Skeletal muscle satellite cell (primary cell): ENCODE measurements around the gene PPT2.

Source experiments
- H3K27me3 ChIP-seq: 2 replicates; pipeline ENCODE4 v1.7.0; 2013; ENCODE audit warnings: low read length; ENCODE audit not compliant: control insufficient read depth, insufficient read depth
- H3K36me3 ChIP-seq: 2 replicates; pipeline ENCODE4 v1.7.0; 2013; ENCODE audit warnings: mild to moderate bottlenecking, control low read depth, low read length; ENCODE audit not compliant: insufficient read depth
- H3K4me1 ChIP-seq: 2 replicates; pipeline ENCODE4 v1.7.0; 2013; ENCODE audit warnings: low read length; ENCODE audit not compliant: control insufficient read depth, insufficient read depth
- H3K4me2 ChIP-seq: 2 replicates; pipeline ENCODE4 v1.7.0; 2013; ENCODE audit warnings: mild to moderate bottlenecking, low read length
- H3K4me3 ChIP-seq: 2 replicates; pipeline ENCODE4 v1.7.0; 2013; ENCODE audit warnings: low read length
- H3K9ac ChIP-seq: 2 replicates; pipeline ENCODE4 v1.7.0; 2013; ENCODE audit warnings: mild to moderate bottlenecking, low read depth, low read length, moderate library complexity
- H3K9me3 ChIP-seq: replicated peaks from 2 replicates; pipeline ENCODE4 v1.7.0; 2013; ENCODE audit warnings: mild to moderate bottlenecking, control low read depth, low read length

Gene PPT2

DNA sequence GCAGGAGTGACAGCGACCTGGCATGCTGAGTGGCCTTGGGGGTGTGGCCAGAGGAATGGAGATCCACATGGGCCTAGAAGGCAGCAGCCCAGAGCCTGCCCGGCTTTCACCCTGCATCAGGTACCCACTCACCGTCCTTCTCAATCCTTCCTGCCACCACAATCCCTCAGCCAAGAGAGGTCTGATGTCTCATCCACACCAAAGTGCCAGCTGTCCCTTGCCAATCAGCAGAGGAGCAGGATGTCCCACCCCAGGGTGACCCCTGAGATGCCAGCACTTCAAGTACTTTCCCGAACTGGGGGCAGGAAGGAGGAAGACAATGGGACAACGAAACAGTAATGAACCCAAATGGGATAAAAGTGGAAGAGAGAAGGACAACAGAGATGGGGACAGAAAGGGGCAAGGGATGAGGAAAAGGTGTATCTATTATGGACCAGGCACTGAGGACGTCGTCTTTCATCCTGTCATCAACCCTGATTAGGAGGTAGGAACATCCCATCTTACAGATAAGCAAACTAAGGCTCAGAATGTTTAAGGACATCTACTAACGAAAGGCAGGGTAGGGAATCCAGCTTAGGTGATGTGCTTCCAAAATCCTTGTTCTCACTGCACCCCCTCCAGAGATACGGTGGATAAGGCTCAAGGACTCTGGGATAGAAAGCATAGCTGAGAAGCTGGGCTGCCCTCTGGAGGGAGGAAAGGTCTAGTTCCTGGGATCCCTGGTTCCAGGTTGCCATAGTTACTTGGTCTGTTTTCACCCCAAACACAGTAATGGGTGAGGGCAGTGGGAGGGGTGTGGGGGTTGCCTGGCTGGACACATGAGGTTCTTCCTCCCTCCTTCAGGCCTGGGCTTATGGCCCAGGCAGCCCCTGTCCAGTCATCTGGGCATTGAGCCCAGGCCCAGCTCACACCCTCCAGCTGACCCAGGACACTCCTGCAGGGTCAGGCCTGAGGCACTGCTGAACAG, 40.3 kb upstream of the PPT2 start:
- Histone ChIP-seq H3K4me1 (peaks cover 32% of the 10 kb centered on the region), H3K27me3 (peaks cover 19% of the 10 kb centered on the region), H3K4me3 (no peak overlapping the region), H3K36me3 (peaks cover 29% of the 10 kb centered on the region), H3K9me3 (no peaks in the 10 kb centered on the region), H3K9ac (peak overlapping the region; percentile 59), H3K4me2 (peak overlapping the region; percentile 33)

DNA sequence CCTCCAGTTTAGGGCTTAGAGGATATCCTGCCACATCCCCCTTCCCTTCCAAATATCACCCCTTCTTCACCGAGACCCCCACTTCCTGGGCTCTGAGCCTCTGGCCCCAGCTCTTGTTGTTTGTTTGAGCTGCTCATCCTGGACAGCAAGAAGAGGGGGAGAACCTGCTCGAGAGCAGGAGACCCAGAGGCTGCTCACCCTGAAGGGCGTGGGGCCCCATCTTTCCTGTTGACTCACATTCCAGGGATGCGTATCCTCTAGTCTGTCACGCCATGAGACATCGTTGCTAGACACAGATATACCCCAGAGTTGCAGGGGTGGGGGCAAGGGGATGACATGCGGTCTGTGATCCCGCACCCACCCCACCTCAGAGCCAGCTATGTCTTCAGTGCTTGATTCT, 39.1 kb upstream of the PPT2 start:
- H3K9me3 ChIP-seq, result no peaks in the 10 kb centered on the region
- H3K4me1 ChIP-seq, result peaks cover 30% of the 10 kb centered on the region
- peak overlapping the region; percentile 59 for H3K9ac ChIP-seq
- H3K27me3 ChIP-seq, result peaks cover 10% of the 10 kb centered on the region
- H3K36me3 ChIP-seq, result peaks cover 35% of the 10 kb centered on the region
- peak overlapping the region; percentile 63 for H3K4me2 ChIP-seq
- H3K4me3 ChIP-seq, result peak overlapping the region; percentile 33

DNA sequence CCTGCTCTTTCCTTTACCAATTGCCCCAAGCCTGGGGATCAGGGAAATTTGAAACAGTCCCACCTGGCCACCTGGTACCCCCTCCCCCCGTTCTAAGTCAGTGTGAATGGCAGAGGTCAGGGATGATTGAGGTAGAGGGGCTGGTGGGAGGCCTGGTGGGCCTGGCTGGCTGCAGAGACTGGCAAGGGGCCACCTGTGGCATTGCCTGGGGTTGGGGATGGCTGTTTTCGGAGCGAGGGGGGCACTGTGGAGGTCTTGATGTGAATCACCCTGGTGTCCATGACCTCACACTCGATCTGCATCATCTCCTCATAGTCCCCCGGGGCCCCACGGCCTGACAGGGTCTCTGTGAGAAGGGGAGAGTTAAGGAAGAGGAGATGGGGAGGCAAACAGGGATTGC, 38.3 kb upstream of the PPT2 start:
- no peak overlapping the region for H3K4me2 ChIP-seq
- H3K36me3 ChIP-seq, result peaks cover 39% of the 10 kb centered on the region
- peak overlapping the region; percentile 35 for H3K9ac ChIP-seq
- no peak overlapping the region for H3K4me3 ChIP-seq
- H3K27me3 ChIP-seq, result peaks cover 2% of the 10 kb centered on the region
- H3K9me3 ChIP-seq, result no peaks in the 10 kb centered on the region
- peaks cover 30% of the 10 kb centered on the region for H3K4me1 ChIP-seq

DNA sequence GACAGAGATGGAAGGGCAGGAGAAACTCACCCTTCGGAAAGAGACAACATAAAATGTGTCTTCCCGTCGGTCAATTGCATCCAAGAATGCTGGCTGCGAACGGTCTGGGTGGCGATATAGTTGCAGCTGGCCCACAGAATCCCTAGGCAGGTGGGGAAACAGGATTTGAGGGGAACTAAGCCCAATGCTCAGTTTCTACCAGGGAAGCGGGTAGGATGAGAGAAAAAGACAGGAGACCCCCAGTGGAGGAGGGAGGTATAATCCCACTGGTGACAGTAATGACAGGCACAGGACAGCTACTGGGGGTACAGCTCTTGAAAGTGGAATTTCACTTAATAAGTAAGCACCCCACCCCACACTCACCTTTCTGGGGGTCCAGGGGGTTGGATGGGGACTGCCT, 37.3 kb upstream of the PPT2 start:
- H3K9me3 ChIP-seq, result no peaks in the 10 kb centered on the region
- no peak overlapping the region for H3K9ac ChIP-seq
- H3K36me3 ChIP-seq, result peaks cover 44% of the 10 kb centered on the region
- H3K4me1 ChIP-seq, result peaks cover 30% of the 10 kb centered on the region
- no peak overlapping the region for H3K4me2 ChIP-seq
- no peaks in the 10 kb centered on the region for H3K27me3 ChIP-seq
- H3K4me3 ChIP-seq, result no peak overlapping the region

DNA sequence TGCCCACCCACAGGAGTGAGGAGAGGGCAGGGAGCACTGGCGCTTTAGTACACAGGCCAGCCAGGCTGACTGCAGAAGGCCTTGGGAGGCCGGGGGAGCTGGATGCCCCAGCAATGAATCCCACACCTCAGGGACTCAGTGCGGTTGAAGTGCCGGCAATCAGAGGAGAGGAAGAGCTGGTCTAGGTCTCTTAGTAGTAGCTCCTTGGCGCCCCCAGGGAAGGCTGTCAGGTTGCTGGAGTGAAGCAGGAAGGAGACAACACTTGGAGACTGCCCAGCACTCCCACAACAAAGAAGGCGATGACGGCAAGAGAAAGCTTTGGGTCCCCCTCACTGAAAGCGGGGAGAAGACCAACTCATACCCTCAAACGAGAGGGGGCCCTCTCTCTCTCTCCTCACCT, 36.5 kb upstream of the PPT2 start:
- Histone ChIP-seq H3K4me1 (peaks cover 30% of the 10 kb centered on the region), H3K9ac (no peak overlapping the region), H3K4me3 (no peak overlapping the region), H3K9me3 (no peaks in the 10 kb centered on the region), H3K36me3 (peaks cover 49% of the 10 kb centered on the region), H3K4me2 (no peak overlapping the region), H3K27me3 (no peaks in the 10 kb centered on the region)

DNA sequence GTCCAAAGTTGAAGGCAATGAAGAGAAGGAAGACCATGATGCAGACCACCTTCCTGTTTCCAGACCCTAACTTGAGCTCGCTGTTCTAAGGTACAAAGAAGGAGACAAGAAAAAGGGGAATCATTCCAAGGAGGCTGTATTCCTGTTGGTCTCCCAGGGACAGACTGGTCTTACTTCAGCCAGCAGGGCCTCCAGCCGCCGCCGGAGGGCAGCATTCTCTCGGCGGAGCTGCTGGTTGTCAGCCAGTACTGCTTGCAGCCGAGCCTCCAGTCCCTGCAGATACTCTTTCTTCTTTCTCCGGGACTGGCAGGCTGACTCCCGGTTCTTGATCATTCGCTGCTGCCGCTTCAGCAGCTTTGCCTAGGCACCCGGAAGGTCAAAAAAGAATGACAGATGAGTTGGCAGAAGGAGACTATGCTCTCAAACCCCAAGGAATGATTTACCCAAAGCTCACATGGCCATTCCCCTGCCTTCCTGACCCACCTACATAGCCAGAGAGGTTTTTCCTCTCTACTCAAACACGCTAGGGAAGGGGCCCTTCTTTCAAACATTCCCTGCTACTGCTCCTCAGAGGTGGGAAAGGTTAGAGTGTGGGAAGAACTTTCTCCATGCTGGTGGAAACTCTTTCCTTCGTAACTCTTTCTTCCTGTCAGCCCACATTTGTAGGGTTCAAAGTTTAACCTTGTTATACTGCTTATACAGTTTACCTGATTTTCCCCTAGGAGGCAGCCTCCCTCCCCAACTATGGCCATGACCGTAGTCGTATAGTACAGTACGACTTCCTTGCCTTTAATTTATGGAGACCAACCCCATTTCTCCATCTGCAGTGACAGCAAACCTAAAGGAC, 34.9 kb upstream of the PPT2 start:
- Histone ChIP-seq H3K27me3 (no peaks in the 10 kb centered on the region), H3K36me3 (peaks cover 54% of the 10 kb centered on the region), H3K9me3 (no peaks in the 10 kb centered on the region), H3K4me1 (peaks cover 21% of the 10 kb centered on the region), H3K4me2 (peak overlapping the region; percentile 40), H3K4me3 (no peak overlapping the region), H3K9ac (no peak overlapping the region)

DNA sequence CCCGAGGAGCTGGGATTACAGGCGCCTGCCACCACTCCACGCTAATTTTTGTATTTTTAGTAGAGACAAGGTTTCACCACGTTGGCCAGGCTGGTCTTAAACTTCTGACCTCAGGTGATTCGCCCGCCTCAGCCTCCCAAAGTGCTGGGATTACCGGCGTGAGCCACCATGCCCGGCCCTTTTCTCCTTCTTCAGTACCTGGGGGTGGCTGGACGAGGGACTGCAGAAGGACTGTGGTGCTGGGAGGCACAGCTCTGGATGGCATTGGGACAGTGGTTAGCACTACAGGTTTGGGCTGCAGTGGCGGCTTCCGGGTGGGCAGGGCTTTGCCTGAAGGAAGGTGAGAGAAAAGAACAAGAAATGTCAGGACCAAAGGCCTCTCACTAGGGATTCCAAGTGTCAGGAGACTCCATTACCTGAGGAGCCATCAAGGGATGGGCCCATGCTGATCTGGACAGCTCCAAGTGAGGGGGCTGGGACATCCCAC, 33.3 kb upstream of the PPT2 start:
- Histone ChIP-seq H3K4me2 (no peak overlapping the region), H3K27me3 (no peaks in the 10 kb centered on the region), H3K9me3 (no peaks in the 10 kb centered on the region), H3K4me3 (no peak overlapping the region), H3K36me3 (peaks cover 61% of the 10 kb centered on the region), H3K4me1 (peaks cover 5% of the 10 kb centered on the region), H3K9ac (no peak overlapping the region)

DNA sequence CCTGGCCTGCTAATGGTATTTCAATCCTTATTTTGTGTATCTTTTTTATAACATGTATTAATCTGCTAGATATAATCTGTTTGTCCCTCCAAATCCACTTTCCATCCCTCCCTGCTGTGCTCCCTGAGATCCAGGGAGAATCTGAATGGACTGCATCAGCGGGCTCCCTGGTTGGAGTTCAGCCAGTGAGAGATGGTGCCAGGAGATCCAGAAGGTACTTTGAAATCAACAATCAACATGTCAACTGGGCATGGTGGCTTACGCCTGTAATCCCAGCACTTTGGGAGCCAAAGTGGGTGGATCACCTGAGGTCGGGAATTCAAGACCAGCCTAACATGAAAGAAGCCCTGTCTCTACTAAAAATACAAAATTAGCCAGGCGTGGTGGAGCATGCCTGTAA, 30.3 kb upstream of the PPT2 start:
- peaks cover 44% of the 10 kb centered on the region for H3K36me3 ChIP-seq
- H3K4me3 ChIP-seq, result no peak overlapping the region
- H3K4me2 ChIP-seq, result no peak overlapping the region
- no peak overlapping the region for H3K9ac ChIP-seq
- H3K9me3 ChIP-seq, result no peaks in the 10 kb centered on the region
- no peaks in the 10 kb centered on the region for H3K27me3 ChIP-seq
- H3K4me1 ChIP-seq, result peaks cover 17% of the 10 kb centered on the region

DNA sequence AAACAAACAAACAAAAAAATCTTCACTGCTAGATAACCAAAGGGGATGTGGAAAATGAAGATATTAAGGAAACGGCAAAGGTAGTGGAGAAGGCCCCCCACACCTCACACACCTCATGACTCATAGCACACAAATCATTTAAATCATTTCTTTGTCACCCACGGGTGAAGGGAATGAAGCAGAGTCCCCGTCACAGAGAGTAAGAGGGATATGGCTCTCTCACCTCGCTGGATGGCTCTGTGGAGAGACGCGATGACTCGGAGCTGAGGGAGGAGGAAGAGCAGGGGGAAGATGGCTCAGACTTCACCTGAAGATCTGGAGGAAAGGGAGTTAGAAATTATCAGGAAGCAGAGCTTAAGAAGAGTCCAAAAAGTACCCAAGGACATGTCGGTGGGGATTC, 27.1 kb upstream of the PPT2 start:
- H3K9ac ChIP-seq, result peak overlapping the region; percentile 98

DNA sequence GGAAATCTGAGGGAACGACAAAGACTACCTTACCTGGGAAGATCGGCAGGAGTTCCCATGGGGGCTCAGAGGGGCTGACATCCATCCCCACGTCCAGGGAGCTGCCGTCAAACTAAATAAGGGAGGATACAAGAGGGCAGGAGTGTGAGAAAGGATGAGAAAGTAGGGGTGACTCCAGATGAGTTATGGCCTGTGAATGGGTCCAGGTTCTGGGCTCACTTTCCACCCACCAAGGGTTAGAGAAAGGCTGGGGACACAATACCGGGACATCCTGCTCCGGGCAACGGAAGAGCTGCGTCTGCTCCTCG, 26.6 kb upstream of the PPT2 start:
- Histone ChIP-seq H3K9me3 (no peaks in the 10 kb centered on the region), H3K4me1 (peaks cover 24% of the 10 kb centered on the region), H3K9ac (peak overlapping the region; percentile 98), H3K4me2 (peak overlapping the region; percentile 97), H3K4me3 (peak overlapping the region; percentile 98), H3K27me3 (no peaks in the 10 kb centered on the region), H3K36me3 (peaks cover 23% of the 10 kb centered on the region)

More for the DNA sequence above, 27.1 kb upstream of the PPT2 start:
- H3K9me3 ChIP-seq, result no peaks in the 10 kb centered on the region
- no peaks in the 10 kb centered on the region for H3K27me3 ChIP-seq
- peak overlapping the region; percentile 97 for H3K4me2 ChIP-seq
- peaks cover 24% of the 10 kb centered on the region for H3K4me1 ChIP-seq
- peaks cover 27% of the 10 kb centered on the region for H3K36me3 ChIP-seq
- peak overlapping the region; percentile 98 for H3K4me3 ChIP-seq

DNA sequence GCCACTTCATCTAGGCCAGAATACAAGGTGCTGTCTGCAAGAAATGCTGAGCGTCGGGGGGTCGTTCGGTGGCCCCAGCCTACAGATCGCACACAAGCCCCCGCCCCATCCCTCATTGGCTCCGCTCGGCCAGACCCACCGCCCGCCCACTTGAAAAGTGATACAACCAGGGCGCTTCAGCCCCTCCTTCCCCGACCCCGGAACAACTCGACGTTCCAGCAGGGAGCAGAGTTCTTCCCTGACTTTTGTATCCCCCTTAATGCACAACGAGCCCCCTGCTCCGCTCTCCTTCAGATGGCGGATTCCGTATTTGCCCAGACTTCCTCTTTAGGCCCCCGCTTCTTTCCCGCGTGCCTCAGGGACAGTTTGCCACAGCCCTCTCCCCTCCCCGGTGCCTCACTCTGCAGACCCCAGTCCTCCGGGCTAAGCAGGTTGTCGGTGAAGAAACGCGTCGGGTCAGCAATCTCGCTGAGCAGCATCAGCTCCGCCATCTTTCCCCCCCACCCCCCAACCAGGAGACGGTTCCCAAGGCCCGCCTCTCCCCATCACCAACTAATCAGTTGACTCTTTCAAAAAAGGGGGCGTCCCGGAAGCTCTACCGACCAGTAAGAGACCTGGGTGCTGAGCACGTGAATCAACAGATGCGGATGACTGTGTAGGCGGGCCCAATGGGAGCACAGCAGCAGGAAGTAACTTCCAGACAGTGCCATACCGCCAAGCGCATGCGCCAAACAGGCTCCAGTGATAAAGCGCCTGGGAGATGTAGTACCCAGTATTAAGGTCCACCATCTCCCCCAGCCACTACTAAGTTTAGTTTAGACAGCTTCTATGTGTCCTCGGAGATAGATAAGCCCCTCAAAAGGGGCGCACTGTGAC, 26.0 kb upstream of the PPT2 start, which contains the start of gene ATF6B:
Gene ATF6B (minus strand): TSS at position 530 of the 876 bp plus-strand sequence. CDS start 39 bp downstream, at position 491.
- H3K9me3 ChIP-seq, result no peaks in the 10 kb centered on the region
- peak within 1 kb of the TSS; percentile 98 for H3K4me3 ChIP-seq
- peaks cover 23% of the 10 kb centered on the region for H3K36me3 ChIP-seq
- H3K27me3 ChIP-seq, result no peaks in the 10 kb centered on the region
- H3K4me2 ChIP-seq, result peak within 1 kb of the TSS; percentile 97
- H3K4me1 ChIP-seq, result peaks cover 24% of the 10 kb centered on the region
- H3K9ac ChIP-seq, result peak within 1 kb of the TSS; percentile 98
